ENCODE measurements around the gene STC2. TPM values are rescaled to one million over a fixed set of nuclear protein-coding genes. Genes with fewer than 3 reads are reported as not detected.

Gene STC2
- total RNA-seq, 4 donors from 2014 or later, result 3.8 to 12.0 (median 8.7) TPM

DNA sequence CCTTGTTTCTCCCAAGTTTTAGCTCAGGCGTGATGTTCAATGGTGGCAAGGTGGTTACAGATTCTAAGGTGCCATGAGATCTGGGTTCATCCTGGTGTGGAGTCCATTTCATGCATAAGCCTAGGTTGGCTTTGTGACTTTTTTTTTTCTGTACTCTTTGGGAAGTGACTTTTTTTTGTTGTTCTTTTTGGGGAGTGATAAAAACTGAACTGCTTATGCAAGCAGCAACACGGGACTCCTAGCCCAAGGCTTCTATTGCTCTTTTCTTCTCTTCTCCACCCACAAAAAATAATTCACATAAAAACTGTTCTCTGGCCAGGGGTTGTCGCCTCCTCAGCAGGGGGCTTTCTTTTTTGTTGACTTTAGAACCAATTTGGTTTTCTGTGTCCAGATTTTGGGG, 15.4 kb downstream of the STC2 start:
- 84 to 88% methylated on average over 3 of the region's 3 CpGs for WGBS, 2 donors
- peaks cover 33 to 35% of the 10 kb centered on the region in 2 donors for H3K4me1 ChIP-seq

DNA sequence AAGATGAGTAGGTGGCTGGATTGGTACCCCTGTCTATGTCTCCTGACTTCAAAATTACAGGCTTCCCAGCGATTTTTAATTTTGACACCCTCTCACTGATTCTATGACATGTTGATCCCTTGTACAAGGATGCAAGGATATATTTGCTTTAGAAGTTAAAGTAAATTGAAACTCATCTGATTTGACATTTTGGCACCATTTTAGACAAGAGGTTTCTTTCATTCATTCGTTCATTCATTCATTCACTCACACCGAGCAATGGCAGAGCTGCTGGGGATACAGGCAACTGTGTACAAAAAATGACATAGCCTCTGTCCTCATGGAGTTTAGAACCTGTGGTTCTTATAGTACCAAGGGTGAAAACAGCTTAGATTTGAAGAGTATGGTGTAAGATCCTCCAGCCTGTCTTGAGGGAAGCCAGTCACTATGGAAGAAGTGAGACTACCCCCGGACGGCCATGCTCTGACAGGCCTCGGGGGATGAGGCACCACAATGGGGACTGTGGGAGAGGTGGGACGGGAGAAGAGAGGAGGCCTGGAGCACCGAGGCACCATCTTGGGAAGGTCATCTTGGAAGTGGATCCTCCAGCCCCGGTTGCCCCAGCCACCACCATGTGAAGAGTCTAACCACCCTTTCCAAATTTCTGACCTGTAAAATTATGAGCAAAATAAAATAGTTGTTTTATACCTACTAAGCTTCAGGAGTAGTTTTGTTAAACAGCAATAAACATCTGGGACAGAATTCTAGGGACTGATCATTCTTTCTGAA, 16.2 kb downstream of the STC2 start:
- no peak overlapping the region for H3K4me3 ChIP-seq (replicated peaks in 1 of 3)
- no peaks in the 10 kb centered on the region for H3K27me3 ChIP-seq
- TF ChIP-seq, protein P1, sequence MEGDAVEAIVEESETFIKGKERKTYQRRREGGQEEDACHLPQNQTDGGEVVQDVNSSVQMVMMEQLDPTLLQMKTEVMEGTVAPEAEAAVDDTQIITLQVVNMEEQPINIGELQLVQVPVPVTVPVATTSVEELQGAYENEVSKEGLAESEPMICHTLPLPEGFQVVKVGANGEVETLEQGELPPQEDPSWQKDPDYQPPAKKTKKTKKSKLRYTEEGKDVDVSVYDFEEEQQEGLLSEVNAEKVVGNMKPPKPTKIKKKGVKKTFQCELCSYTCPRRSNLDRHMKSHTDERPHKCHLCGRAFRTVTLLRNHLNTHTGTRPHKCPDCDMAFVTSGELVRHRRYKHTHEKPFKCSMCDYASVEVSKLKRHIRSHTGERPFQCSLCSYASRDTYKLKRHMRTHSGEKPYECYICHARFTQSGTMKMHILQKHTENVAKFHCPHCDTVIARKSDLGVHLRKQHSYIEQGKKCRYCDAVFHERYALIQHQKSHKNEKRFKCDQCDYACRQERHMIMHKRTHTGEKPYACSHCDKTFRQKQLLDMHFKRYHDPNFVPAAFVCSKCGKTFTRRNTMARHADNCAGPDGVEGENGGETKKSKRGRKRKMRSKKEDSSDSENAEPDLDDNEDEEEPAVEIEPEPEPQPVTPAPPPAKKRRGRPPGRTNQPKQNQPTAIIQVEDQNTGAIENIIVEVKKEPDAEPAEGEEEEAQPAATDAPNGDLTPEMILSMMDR (IDR thresholded peaks at IDR 0.05), result no peak
- TF ChIP-seq POLR2A (IDR thresholded peaks at IDR 0.05), result no peak
- H3K36me3 ChIP-seq, result no peaks in the 10 kb centered on the region
- 89 to 93% methylated on average over 9 of the region's 9 CpGs for WGBS, 2 donors
- intact Hi-C loops (cut with DNase I), result no loop called here
- H3K27ac ChIP-seq, result no peak overlapping the region
- no peak for DNase-seq
- H3K4me1 ChIP-seq, result peaks cover 33 to 35% of the 10 kb centered on the region in 2 donors
- H3K9me3 ChIP-seq, result no peaks in the 10 kb centered on the region

More for the DNA sequence above, 15.4 kb downstream of the STC2 start:
- TF ChIP-seq, protein P1 (IDR thresholded peaks at IDR 0.05), result no peak
- TF ChIP-seq POLR2A (IDR thresholded peaks at IDR 0.05), result no peak
- no peak for DNase-seq
- no peaks in the 10 kb centered on the region for H3K27me3 ChIP-seq
- H3K9me3 ChIP-seq, result no peaks in the 10 kb centered on the region
- intact Hi-C loops (cut with DNase I), result no loop called here
- H3K36me3 ChIP-seq, result no peaks in the 10 kb centered on the region
- no peak overlapping the region for H3K4me3 ChIP-seq (replicated peaks in 1 of 3)
- H3K27ac ChIP-seq, result no peak overlapping the region

DNA sequence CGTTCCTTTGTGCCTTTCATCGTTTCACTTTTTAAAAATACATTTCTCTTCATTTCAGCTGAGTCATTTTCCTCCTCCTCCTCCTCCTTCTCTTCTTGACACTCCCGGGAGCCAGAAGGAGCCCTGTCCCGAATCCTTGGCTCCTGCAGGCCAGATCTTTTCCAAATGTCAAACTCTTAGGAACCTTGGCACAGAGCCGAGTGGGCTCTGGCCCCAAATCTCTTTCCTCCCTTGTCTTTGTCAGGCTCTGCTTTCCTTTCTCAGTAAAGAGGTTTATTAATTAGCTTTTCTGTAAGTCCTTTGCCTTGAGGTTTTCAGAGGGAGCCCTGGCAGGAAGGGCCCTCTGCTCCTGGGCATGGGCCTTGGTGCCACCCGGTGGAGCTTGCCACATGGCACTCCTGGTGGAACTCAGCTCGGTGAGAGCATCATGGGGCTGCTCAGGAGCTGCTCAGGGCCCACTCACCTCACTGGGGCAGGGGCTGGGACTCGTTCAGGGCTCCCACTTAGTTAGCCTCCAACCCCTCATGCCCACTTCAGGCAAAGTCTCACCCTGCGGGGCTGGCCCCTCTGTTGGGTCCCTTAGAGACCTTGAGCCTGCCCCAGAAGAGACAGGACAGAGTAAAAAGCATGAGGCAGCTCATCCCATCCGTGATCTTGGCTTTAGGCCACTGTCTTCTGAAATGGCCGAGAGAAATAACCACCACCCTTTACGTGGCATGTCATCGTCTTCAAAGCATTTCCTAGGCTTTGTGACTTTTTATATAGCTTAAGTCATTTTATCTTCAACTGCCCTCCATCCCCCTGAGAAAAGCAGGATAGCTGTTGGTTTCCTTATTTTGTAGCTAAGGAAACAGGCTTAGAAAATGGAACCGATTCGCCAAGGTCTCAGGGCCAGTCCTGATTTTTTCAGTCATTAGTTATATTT, 17.1 kb downstream of the STC2 start:
- no peaks in the 10 kb centered on the region for H3K9me3 ChIP-seq
- WGBS, 2 donors, result 47 to 60% methylated on average over 14 of the region's 15 CpGs
- peaks cover 28 to 29% of the 10 kb centered on the region in 2 donors for H3K4me1 ChIP-seq
- intact Hi-C loops (cut with DNase I), result no loop called here
- H3K27me3 ChIP-seq, result no peaks in the 10 kb centered on the region
- peak overlapping the region; percentile 47 to 84 (median 63) for H3K27ac ChIP-seq
- no peak overlapping the region for H3K4me3 ChIP-seq (replicated peaks in 1 of 3)
- TF ChIP-seq, protein P1 (IDR thresholded peaks at IDR 0.05), result no peak
- peak; percentile 46 to 47 for DNase-seq
- no peaks in the 10 kb centered on the region for H3K36me3 ChIP-seq

DNA sequence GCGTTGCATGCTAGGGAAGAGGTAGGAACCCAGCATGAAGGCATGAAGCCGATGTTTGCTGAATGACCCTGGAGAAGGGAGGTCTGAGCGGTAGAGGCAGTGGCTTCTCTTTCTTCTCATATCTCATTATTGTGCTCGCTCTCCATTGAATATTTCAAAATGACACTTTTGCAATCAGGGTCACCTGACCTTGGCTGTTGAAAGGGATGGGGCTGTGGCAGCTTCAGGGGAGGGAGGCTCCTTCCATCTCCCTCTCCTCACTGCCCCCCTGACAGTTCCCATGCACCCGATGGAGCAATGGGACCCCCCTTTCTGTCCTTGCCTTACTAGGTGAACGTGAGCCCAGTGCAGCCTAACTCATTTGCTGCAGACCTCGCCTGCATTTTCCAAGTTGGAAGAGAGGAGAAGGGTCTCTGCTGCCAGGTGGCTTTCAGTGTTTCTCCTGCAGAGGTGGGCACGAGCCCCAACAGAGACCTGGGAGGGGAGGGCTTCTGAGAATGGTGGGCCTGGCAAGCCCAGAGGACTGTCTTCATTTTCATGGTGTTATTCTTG, 17.9 kb downstream of the STC2 start:
- H3K9me3 ChIP-seq, result no peaks in the 10 kb centered on the region
- H3K27ac ChIP-seq, result peak overlapping the region; percentile 47 to 84 (median 63)
- DNase-seq, result no peak
- H3K4me3 ChIP-seq (replicated peaks in 1 of 3), result no peak overlapping the region
- TF ChIP-seq, protein P1 (IDR thresholded peaks at IDR 0.05), result no peak
- no peak for TF ChIP-seq POLR2A (IDR thresholded peaks at IDR 0.05)
- H3K4me1 ChIP-seq, result peaks cover 20 to 21% of the 10 kb centered on the region in 2 donors
- no peaks in the 10 kb centered on the region for H3K27me3 ChIP-seq
- no peaks in the 10 kb centered on the region for H3K36me3 ChIP-seq
- intact Hi-C loops (cut with DNase I), result no loop called here
- 84% methylated on average over 8 of the region's 8 CpGs for WGBS, 2 donors

All from thyroid gland (tissue), 4 donors.